SK-MEL-5 (cell line): ENCODE data around the gene NR1I2. TPM values are rescaled to one million over a fixed set of nuclear protein-coding genes. Genes with fewer than 3 reads are reported as not detected.

ENCODE experiments used
- DNase-seq: peaks from one replicate; pipeline ENCODE4 v3.0.0-alpha.2; 2016; ENCODE audit warnings: low read depth, low spot score
- in situ Hi-C: cut with HindIII; loops from 2 replicates; pipeline ENCODE4 v1.10.0; 2016; ENCODE audit warnings: low sequenced_read_pairs, high pct_unique_total_duplicates, low pct_unique_long_range_greater_than_20kb
- total RNA-seq: library from RNA; depleted of rRNA; stranded (reverse); fragments of >200 nt; shearing (Covaris generic); gene quantifications from 2 replicates; pipeline ENCODE4 v1.2.3, GENCODE V29; 2014; rRNA removed

NR1I2 gene
- total RNA-seq, 1 experiment from 2014 or later, result not detected

- DNase-seq, result no peak
- in situ Hi-C loops, result no loop called here
Measured at GRCh38 chr3:119856695-119857094, 74.8 kb downstream of the NR1I2 start.

GRCh38 chr3:119858957-119859356 is 77.1 kb downstream of the NR1I2 start:
- in situ Hi-C loops, result no loop called here
- no peak for DNase-seq

GRCh38 chr3:119859728-119860127 is 77.8 kb downstream of the NR1I2 start:
- in situ Hi-C loops, result no loop called here

DNA sequence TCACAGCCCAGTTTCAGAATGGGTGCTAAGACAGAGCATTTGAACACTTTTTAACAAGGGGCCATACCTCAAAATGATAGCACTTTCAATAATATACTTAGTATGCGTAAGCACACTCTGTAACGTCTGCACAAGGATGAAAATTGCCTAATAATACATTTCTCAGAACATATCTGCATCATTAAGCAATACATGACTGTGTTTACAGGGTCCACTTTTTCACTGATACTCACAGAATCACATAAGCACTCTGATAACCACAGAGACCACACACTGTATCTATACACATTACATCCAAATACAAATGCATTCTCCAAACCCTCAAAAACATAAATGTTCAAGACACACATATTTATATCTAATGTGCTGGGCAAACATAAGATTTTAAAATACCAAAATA is 79.8 kb downstream of the NR1I2 start:
- in situ Hi-C loops, result no loop called here
- no peak for DNase-seq

More at GRCh38 chr3:119859728-119860127, 77.8 kb downstream of the NR1I2 start:
- no peak for DNase-seq

DNA sequence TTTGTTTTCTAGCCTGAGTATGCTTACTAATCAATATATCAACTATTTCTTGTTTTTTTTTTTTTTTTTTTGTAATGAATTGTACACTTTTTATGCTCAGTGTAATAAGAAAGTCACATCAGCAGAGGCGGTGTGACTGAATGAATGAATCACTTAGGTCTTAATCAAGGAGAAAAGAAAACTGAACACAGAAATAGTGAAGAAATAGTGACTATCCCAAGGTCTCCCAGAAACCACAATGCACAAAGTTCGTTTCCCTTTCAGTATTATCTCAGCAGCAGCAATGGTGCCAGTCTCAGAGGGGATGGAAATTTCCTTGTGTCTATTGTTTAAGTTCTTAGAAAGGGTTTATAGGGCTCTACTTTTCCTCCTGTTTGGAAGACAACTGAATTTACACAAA is 80.7 kb downstream of the NR1I2 start:
- in situ Hi-C loops, result no loop called here
- no peak for DNase-seq

- DNase-seq, result no peak
- in situ Hi-C loops, result no loop called here
Measured at GRCh38 chr3:119864476-119864875, 82.6 kb downstream of the NR1I2 start.

Other genes with a start within 250 kb of the NR1I2 start
- gene CD80, start 222.5 kb upstream of the NR1I2 start, total RNA-seq, result not detected in 2 replicates
- gene ADPRH, start 202.6 kb upstream of the NR1I2 start, total RNA-seq, result 1.5 and 1.6 TPM in 2 replicates
- gene PLA1A, start 184.2 kb upstream of the NR1I2 start, total RNA-seq, result 41.4 and 42.0 TPM in 2 replicates
- 0.08 and 0.40 TPM in 2 replicates for gene POPDC2, start 121.5 kb upstream of the NR1I2 start, total RNA-seq
- gene COX17, start 104.7 kb upstream of the NR1I2 start, total RNA-seq, result 75.3 and 78.4 TPM in 2 replicates
- gene CFAP91, start 79.1 kb upstream of the NR1I2 start, total RNA-seq, result not detected in 2 replicates